OCI-LY7 (cell line): Measurements from ENCODE around the gene B9D2.

ENCODE experiments used
- CTCF ChIP-seq: fragments of 200-600 bp; sonication (generic); conservative IDR thresholded peaks from 2 replicates; pipeline ENCODE4 v1.5.1; 2014; ENCODE audit warnings: mild to moderate bottlenecking, antibody characterized with exemption, low read length, moderate library complexity, mixed read lengths
- EZH2phosphoT487 ChIP-seq: fragments of 200-600 bp; sonication (generic); IDR thresholded peaks from 2 replicates; pipeline ENCODE4 v1.6.1; 2018; ENCODE audit warnings: low read depth, borderline replicate concordance, mild to moderate bottlenecking, mixed run types, antibody characterized with exemption, low read length, moderate library complexity, mixed read lengths

GRCh38 chr19:41311613-41312012, 52.3 kb downstream of the B9D2 start:
- TF ChIP-seq CTCF, result no peak
- no peak for TF ChIP-seq EZH2phosphoT487
